Activated B cell treated with CpG ODN at 0.5 μM for 24 hours (primary cell): ENCODE measurements around the gene TDO2. TPM values are rescaled to one million over a fixed set of nuclear protein-coding genes. Genes with fewer than 3 reads are reported as not detected.

ENCODE experiments used
- ATAC-seq: fragments of 200-7000 bp; cut with Tn5 transposase; one replicate; pipeline ENCODE4 v1.10.0; 2021; ENCODE audit warnings: low read depth, mild to moderate bottlenecking, moderate library complexity
- CTCF ChIA-PET: fragments of 350-600 bp; sonication (Branson Sonifier 250); formaldehyde crosslinking; loops from one replicate; lab custom pipeline; 2021; ENCODE audit warnings: antibody characterized with exemption; lab: Charles Lee
- POLR2A ChIA-PET: fragments of 350-600 bp; sonication (Branson Sonifier 250); formaldehyde crosslinking; loops from one replicate; lab custom pipeline; 2021; ENCODE audit warnings: antibody characterized with exemption; lab: Charles Lee
- DNase-seq: peaks from one replicate; pipeline ENCODE4 v3.0.0; 2022
- H3K27ac Mint-ChIP-seq: one replicate; pipeline ENCODE4 v1.8.0; 2020; ENCODE audit warnings: mixed read lengths
- H3K27me3 Mint-ChIP-seq: one replicate; pipeline ENCODE4 v1.8.0; 2021; ENCODE audit warnings: mixed read lengths
- H3K36me3 Mint-ChIP-seq: one replicate; pipeline ENCODE4 v1.8.0; 2021; ENCODE audit warnings: low read depth, mixed read lengths
- H3K4me1 Mint-ChIP-seq: one replicate; pipeline ENCODE4 v1.8.0; 2021; ENCODE audit warnings: mixed read lengths
- H3K4me3 Mint-ChIP-seq: one replicate; pipeline ENCODE4 v1.8.0; 2020; ENCODE audit warnings: mild to moderate bottlenecking, mixed read lengths
- H3K9me3 Mint-ChIP-seq: one replicate; pipeline ENCODE4 v1.8.0; 2020; ENCODE audit warnings: mixed read lengths
- intact Hi-C: fragments of 100-400 bp; cut with micrococcal nuclease; formaldehyde crosslinking; loops from one replicate; pipeline ENCODE4 v1.15.1; 2024
- total RNA-seq: library from RNA; stranded (reverse); gene quantifications from 2 replicates; pipeline ENCODE4 v1.2.3, GENCODE V29; 2022
- TF ChIP-seq, protein P1 (sequence below): fragments of 200-600 bp; IDR thresholded peaks from one replicate; pipeline ENCODE4 v1.8.0; 2022; ENCODE audit warnings: antibody characterized with exemption, mild to moderate bottlenecking

The TDO2 gene
- total RNA-seq, 1 donor from 2014 or later: not detected

DNA sequence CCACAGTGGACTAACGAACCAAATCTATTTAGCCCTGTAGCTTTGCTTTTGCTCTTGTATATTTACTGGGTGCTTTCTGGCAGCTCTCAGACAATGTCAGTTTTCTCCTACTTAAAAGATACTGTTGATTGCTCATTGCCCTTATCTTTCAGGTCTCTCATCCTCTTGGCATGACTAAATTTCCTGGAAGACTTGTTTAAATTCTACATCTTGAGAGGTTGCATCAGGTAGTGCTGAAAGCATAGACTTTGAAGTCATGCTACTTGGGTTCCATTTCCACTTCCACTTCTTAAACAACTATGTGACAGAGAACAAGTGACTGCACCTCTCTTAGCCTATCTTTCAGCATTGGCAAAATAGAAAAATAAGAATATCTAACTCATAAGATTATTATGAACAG, 8.4 kb downstream of the TDO2 start:
- POLR2A ChIA-PET: no interaction called here
- CTCF ChIA-PET: no interaction called here
- Mint-ChIP-seq H3K27ac (no peak overlapping the region), H3K9me3 (no peaks in the 10 kb centered on the region), H3K4me1 (no peaks in the 10 kb centered on the region), H3K4me3 (no peak overlapping the region), H3K36me3 (no peaks in the 10 kb centered on the region), H3K27me3 (no peaks in the 10 kb centered on the region)
- TF ChIP-seq, protein P1, sequence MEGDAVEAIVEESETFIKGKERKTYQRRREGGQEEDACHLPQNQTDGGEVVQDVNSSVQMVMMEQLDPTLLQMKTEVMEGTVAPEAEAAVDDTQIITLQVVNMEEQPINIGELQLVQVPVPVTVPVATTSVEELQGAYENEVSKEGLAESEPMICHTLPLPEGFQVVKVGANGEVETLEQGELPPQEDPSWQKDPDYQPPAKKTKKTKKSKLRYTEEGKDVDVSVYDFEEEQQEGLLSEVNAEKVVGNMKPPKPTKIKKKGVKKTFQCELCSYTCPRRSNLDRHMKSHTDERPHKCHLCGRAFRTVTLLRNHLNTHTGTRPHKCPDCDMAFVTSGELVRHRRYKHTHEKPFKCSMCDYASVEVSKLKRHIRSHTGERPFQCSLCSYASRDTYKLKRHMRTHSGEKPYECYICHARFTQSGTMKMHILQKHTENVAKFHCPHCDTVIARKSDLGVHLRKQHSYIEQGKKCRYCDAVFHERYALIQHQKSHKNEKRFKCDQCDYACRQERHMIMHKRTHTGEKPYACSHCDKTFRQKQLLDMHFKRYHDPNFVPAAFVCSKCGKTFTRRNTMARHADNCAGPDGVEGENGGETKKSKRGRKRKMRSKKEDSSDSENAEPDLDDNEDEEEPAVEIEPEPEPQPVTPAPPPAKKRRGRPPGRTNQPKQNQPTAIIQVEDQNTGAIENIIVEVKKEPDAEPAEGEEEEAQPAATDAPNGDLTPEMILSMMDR: no peak
- DNase-seq: no peak
- intact Hi-C loops: no loop called here
- no peak for ATAC-seq

DNA sequence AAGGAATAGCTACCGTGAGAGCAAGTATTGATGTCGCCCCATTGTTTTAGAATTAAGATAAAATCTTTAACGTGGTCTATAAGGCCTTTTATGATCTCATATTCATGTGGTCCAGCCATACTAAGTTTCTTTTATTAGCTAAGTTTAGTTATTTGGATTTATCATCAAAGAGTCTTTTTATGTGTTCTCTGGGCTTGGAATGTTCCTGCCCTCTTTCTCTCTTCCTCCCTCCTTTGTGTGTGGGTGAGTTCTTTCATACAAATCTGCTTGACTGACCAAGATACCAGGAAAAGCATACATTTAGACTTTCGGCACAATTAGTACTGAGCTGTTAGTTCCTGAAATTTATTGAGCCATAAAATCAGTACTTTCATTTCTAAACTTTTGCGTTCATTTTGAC, 11.3 kb downstream of the TDO2 start:
- Mint-ChIP-seq H3K36me3 (no peaks in the 10 kb centered on the region), H3K4me1 (no peaks in the 10 kb centered on the region), H3K27me3 (no peaks in the 10 kb centered on the region), H3K4me3 (no peak overlapping the region), H3K9me3 (no peaks in the 10 kb centered on the region), H3K27ac (no peak overlapping the region)
- TF ChIP-seq, protein P1: no peak
- no peak for ATAC-seq
- ChIA-PET CTCF (no interaction called here), POLR2A (no interaction called here)
- intact Hi-C loops: no loop called here
- DNase-seq: no peak

DNA sequence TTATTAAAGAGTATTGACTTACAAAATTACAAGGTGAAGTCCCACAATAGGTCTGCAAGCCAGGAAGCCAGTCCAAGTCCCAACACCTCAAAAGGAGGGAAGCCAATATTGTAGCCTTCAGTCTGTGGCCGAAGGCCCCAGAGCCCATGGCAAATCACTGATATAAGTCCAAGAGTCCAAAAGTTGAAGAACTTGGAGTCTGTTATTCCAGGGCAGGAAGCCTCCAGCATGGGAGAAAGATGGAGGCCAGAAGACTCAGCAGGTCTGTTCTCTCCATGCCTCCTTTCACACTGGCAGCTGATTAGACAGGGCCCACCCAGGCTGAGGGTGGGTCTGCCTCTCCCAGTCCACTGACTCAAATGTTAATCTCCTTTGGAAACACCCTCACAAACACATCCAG, 18.1 kb downstream of the TDO2 start:
- H3K27ac Mint-ChIP-seq: no peak overlapping the region
- H3K4me1 Mint-ChIP-seq: no peaks in the 10 kb centered on the region
- intact Hi-C loops: no loop called here
- CTCF ChIA-PET: no interaction called here
- H3K4me3 Mint-ChIP-seq: no peak overlapping the region
- H3K9me3 Mint-ChIP-seq: no peaks in the 10 kb centered on the region
- ATAC-seq: no peak
- POLR2A ChIA-PET: no interaction called here
- DNase-seq: no peak
- TF ChIP-seq, protein P1: no peak
- H3K36me3 Mint-ChIP-seq: peaks cover 30% of the 10 kb centered on the region
- H3K27me3 Mint-ChIP-seq: no peaks in the 10 kb centered on the region

GRCh38 chr4:155924637-155925036, 21.1 kb downstream of the TDO2 start:
- H3K4me1 Mint-ChIP-seq: no peaks in the 10 kb centered on the region
- ATAC-seq (no peak), DNase-seq (no peak)
- ChIA-PET CTCF (no interaction called here), POLR2A (no interaction called here)
- H3K9me3 Mint-ChIP-seq: peaks cover 5% of the 10 kb centered on the region
- intact Hi-C loops: no loop called here
- H3K27me3 Mint-ChIP-seq: no peaks in the 10 kb centered on the region
- H3K4me3 Mint-ChIP-seq: no peak overlapping the region
- peaks cover 53% of the 10 kb centered on the region for H3K36me3 Mint-ChIP-seq
- no peak overlapping the region for H3K27ac Mint-ChIP-seq
- TF ChIP-seq, protein P1: no peak

DNA sequence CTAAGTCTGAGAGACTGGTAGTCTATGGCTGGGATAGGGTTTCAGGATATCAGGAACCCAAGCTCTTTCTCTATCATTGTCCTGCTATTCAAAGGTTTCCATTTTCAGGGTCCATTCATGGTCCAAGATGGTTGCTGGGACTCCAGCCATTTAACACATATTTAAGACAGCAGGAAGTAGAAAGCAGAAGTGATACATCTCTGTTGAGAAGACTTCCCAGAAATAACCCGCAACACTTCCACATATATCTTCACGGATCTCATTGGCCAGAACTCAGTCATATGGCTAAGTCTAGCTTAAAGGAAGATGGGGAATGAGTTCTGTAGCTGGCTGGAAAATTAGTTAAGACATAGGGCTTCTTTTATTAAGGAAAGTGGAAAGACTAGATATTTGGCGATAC, 26.3 kb downstream of the TDO2 start:
- POLR2A ChIA-PET: no interaction called here
- intact Hi-C loops: no loop called here
- peaks cover 65% of the 10 kb centered on the region for H3K36me3 Mint-ChIP-seq

More for the DNA sequence above, 26.3 kb downstream of the TDO2 start:
- Mint-ChIP-seq H3K4me1 (peaks cover 7% of the 10 kb centered on the region), H3K9me3 (peaks cover 9% of the 10 kb centered on the region), H3K27ac (no peak overlapping the region), H3K4me3 (no peak overlapping the region), H3K27me3 (no peaks in the 10 kb centered on the region)
- TF ChIP-seq, protein P1: no peak
- DNase-seq: no peak
- CTCF ChIA-PET: interaction anchor here (1.4 kb wide), 1 partner anchor 24 kb away, joined by 5 read pairs; the partner anchor contains the start of gene CTSO
- ATAC-seq: no peak
